Sigmoid colon (tissue), 4 donors: ENCODE results near the gene CERS1.

Experiments
- EP300 ChIP-seq, 4 donors: sonication (generic); formaldehyde crosslinking; IDR thresholded peaks; one replicate each; pipeline ENCODE4 v1.6.1; 2017; ENCODE audit warnings: antibody characterized with exemption in 4 of 4
- POLR2A ChIP-seq, 2 donors: fragments of 450-650 bp; IDR thresholded peaks; one replicate each; pipeline ENCODE4 v1.6.1; 2016; ENCODE audit warnings: antibody characterized with exemption in 2 of 2, mild to moderate bottlenecking in 2 of 2, moderate library complexity in 2 of 2
- POLR2AphosphoS5 ChIP-seq, 4 donors: sonication (generic); formaldehyde crosslinking; IDR thresholded peaks; one replicate each; pipeline ENCODE4 v1.6.1; 2017; ENCODE audit warnings: antibody characterized with exemption in 4 of 4
- TF ChIP-seq, protein P1 (sequence below), 4 experiments: fragments of 450-650 bp in 3 of 4; fragments of 200-600 bp in 1 of 4; IDR thresholded peaks; one replicate each; pipeline ENCODE4 v1.5.1; 2016 to 2019; ENCODE audit warnings: antibody characterized with exemption in 4 of 4, mild to moderate bottlenecking in 3 of 4, moderate library complexity in 2 of 4

GRCh38 chr19:18939922-18940768 is 44.2 kb upstream of the CERS1 start:
- TF ChIP-seq POLR2A (IDR thresholded peaks at IDR 0.05): no peak
- TF ChIP-seq, protein P1, sequence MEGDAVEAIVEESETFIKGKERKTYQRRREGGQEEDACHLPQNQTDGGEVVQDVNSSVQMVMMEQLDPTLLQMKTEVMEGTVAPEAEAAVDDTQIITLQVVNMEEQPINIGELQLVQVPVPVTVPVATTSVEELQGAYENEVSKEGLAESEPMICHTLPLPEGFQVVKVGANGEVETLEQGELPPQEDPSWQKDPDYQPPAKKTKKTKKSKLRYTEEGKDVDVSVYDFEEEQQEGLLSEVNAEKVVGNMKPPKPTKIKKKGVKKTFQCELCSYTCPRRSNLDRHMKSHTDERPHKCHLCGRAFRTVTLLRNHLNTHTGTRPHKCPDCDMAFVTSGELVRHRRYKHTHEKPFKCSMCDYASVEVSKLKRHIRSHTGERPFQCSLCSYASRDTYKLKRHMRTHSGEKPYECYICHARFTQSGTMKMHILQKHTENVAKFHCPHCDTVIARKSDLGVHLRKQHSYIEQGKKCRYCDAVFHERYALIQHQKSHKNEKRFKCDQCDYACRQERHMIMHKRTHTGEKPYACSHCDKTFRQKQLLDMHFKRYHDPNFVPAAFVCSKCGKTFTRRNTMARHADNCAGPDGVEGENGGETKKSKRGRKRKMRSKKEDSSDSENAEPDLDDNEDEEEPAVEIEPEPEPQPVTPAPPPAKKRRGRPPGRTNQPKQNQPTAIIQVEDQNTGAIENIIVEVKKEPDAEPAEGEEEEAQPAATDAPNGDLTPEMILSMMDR (IDR thresholded peaks at IDR 0.05): no peak
- TF ChIP-seq EP300 (IDR thresholded peaks at IDR 0.05): no peak
- peak in 3 of 4 donors; percentile 13 to 42 (median 13) for TF ChIP-seq POLR2AphosphoS5 (IDR thresholded peaks at IDR 0.05)
